ENCODE data around the gene SPN.
"Not testable (repeated sequence)": the region's sequence is repeated elsewhere in the genome, so short reads cannot be mapped to it uniquely, and the experiment has no call there.

The SPN gene

GRCh38 chr16:29649588-29650494 lies 13.2 kb upstream of the SPN start:
- no peak for DNase-seq

GRCh38 chr16:29650771-29651170 lies 12.3 kb upstream of the SPN start:
- DNase-seq, result no peak

DNA sequence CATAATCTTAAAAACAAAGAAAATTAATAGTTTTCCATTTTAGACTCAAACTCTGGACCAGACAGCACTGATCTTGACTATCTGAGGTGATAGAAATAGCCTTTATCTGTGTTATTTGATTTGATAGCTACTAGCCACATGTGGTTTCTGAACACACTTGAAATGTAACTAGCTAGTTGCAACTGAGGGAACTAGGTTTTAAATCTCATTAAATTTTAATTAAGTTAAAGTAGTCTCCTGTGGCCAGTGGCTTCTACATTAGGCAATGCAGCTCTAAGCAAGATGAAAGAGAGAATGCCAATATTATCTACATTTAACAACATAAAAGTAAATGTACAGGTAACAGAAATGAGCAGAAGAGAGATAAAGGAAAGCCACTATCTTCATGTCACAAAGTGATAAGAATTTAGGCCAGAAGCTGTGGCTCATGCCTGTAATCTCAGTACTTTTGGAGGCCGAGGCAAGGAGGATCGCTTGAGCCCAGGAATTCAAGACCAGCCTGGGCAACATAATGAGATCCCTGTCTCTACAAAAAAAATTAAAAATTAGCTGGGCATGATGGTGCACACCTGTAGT lies 11.2 kb upstream of the SPN start:
- no peak for DNase-seq

DNA sequence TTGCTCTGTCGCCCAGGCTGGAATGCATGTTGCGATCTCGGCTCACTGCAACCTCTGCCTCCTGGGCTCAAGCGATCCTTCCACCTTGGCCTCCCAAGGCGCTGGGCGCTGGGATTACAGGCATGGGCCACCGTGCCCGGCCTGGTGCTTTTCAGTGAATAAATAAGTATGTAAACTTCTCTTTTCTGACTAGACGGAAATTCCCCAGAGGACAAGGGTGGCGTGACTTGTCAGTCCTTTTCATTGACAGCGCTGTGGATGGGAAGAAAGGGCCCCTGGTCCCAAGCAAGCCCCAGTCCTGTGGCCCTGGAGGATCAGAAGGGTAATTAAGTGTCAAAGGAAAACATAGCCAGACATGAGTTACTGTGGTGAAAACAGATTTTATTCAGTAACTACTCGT lies 9.6 kb upstream of the SPN start:
- no peak for DNase-seq

DNA sequence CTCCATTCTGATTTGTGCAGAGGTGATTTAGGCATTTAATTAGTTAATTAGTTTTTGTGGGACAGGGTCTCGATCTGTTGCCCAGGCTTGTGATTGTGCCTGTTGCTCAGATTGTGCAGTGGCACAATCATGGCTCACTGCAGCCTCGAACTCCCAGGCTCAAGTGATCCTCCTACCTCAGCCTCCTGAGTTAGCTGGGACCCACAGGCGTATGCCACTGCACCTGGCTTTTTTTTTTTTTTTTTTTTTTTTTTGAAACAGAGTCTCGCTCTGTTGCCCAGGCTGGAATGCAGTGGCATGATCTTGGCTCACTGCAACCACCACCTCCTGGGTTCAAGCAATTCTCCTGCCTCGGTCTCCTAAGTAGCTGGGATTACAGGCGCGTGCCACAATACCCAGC lies 9.2 kb upstream of the SPN start:
- DNase-seq, result not testable (repeated sequence)

DNA sequence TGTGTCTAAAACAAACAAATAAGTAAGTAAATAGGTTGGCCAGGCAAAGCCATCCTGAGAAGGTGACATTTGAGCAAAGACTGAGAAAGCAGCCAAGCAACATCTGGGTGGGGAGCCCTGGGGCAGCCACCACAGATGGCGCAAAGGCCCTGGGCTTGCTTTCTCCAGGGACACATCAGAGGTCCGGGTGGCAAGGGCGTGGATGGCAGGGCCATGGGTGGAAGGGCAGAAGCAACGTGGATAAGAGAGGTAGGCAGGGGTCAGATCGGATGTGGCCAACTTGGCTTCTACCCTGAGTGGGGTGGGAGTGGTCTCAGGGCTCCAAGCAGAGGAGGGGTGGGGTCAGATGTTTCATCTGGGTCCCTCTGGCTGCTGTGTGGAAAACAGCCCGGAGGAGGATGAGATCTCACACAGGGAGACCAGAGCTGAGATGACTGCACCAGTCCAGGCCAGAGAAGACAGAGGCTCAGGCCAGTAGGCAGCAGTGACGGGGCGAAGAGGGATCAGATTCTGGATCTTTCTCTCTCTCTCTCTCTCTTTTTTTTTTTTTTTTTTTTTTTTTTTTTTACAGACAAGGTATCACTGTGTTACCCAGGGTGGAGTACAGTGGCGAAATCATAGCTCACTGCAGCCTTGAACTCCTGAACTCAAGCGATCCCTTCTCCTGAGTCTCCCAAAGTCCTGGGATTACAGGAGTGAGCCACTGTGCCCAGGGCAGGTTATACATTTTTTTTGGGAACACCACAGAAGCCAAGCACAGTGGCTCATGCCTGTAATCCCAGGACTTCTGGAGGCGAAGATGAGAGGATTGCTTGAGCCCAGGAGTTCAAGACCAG lies 6.1 kb upstream of the SPN start:
- no peak for DNase-seq

- DNase-seq, result no peak
Observed at GRCh38 chr16:29658705-29659104, 4.3 kb upstream of the SPN start.

- DNase-seq, result no peak
Observed at GRCh38 chr16:29662000-29662728, 883 bp upstream of the SPN start.

DNA sequence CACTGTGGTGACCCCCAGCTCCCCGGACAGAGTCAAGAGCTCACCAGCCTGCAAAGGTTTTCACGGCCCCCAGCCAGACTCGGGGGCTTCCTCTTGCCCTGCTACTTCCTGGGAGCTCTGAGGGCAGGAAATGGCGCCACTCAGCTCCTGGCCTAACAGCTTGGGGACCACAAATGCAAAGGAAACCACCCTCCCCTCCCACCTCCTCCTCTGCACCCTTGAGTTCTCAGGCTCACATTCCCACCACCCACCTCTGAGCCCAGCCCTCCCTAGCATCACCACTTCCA lies 375 bp upstream of the SPN start:
- peak; percentile 37 for DNase-seq

DNA sequence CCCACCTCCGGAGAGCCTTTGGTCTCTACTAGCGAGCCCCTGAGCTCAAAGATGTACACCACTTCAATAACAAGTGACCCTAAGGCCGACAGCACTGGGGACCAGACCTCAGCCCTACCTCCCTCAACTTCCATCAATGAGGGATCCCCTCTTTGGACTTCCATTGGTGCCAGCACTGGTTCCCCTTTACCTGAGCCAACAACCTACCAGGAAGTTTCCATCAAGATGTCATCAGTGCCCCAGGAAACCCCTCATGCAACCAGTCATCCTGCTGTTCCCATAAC lies 702 bp downstream of the SPN start:
- DNase-seq, result peak; percentile 13

DNA sequence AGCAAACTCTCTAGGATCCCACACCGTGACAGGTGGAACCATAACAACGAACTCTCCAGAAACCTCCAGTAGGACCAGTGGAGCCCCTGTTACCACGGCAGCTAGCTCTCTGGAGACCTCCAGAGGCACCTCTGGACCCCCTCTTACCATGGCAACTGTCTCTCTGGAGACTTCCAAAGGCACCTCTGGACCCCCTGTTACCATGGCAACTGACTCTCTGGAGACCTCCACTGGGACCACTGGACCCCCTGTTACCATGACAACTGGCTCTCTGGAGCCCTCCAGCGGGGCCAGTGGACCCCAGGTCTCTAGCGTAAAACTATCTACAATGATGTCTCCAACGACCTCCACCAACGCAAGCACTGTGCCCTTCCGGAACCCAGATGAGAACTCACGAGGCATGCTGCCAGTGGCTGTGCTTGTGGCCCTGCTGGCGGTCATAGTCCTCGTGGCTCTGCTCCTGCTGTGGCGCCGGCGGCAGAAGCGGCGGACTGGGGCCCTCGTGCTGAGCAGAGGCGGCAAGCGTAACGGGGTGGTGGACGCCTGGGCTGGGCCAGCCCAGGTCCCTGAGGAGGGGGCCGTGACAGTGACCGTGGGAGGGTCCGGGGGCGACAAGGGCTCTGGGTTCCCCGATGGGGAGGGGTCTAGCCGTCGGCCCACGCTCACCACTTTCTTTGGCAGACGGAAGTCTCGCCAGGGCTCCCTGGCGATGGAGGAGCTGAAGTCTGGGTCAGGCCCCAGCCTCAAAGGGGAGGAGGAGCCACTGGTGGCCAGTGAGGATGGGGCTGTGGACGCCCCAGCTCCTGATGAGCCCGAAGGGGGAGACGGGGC lies 1.3 kb downstream of the SPN start:
- peak; percentile 62 for DNase-seq

- DNase-seq, result peak; percentile 31
Observed at GRCh38 chr16:29665294-29666077, 2.4 kb downstream of the SPN start.

GRCh38 chr16:29667322-29667610 lies 4.2 kb downstream of the SPN start:
- not testable (repeated sequence) for DNase-seq

- no peak for DNase-seq
Observed at GRCh38 chr16:29667755-29668154, 4.7 kb downstream of the SPN start.

- no peak for DNase-seq
Observed at GRCh38 chr16:29668267-29668666, 5.2 kb downstream of the SPN start.

- DNase-seq, result no peak
Observed at GRCh38 chr16:29673501-29673900, 10.5 kb downstream of the SPN start.

DNA sequence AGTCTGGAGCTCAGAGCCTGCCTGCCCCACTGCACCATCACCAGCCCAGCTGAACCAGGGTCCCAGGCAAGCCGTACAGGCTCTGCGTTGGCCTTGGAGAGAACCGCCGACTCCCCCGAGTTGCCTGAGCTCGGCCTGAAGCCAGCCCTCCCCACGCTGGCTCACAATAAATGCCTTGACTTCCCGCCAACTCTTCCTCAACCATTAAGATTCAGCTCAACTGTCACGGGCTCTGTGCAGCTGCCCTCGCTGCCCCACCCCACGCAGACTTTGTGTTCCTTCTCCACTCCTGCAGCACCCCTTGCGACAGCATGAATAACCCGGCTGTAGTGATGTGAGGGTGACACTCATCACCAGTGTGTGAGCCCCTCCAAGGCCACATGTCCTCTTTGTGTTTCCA lies 11.1 kb downstream of the SPN start:
- DNase-seq, result no peak

- DNase-seq, result no peak
Observed at GRCh38 chr16:29675811-29676643, 13.0 kb downstream of the SPN start.

GRCh38 chr16:29676989-29677785 lies 14.1 kb downstream of the SPN start:
- DNase-seq, result no peak

GRCh38 chr16:29678691-29679267 lies 15.7 kb downstream of the SPN start, which contains the start of gene QPRT:
QPRT (plus strand) TSS chr16:29679180; CDS start chr16:29679198, 18 bp downstream.
- no peak for DNase-seq
